H9 (cell line): ENCODE results near the gene ZNF362. TPM values are rescaled to one million over a fixed set of nuclear protein-coding genes. Genes with fewer than 3 reads are reported as not detected.

Experiments
- DNase-seq: peaks from one replicate; pipeline ENCODE4 v3.0.0-alpha.2; 2017
- H2AFZ ChIP-seq: one replicate; pipeline ENCODE4 v1.6.1; 2013; ENCODE audit warnings: mild to moderate bottlenecking, low read length, control low read depth, moderate library complexity
- H2AK5ac ChIP-seq: 2 replicates; pipeline ENCODE4 v1.6.1; 2013; ENCODE audit warnings: low read length, control low read depth, mixed read lengths; ENCODE audit not compliant: insufficient read length
- H2BK120ac ChIP-seq: one replicate; pipeline ENCODE4 v1.6.1; 2013; ENCODE audit warnings: low read depth, mild to moderate bottlenecking, low read length, control low read depth, inconsistent platforms; ENCODE audit not compliant: poor library complexity, severe bottlenecking
- H2BK12ac ChIP-seq: 2 replicates; pipeline ENCODE4 v1.6.1; 2013; ENCODE audit warnings: low read length, control low read depth, mixed read lengths, low read depth; ENCODE audit not compliant: insufficient read length
- H2BK15ac ChIP-seq: 2 replicates; pipeline ENCODE4 v1.6.1; 2013; ENCODE audit warnings: low read depth, low read length, control low read depth
- H2BK20ac ChIP-seq: one replicate; pipeline ENCODE4 v1.6.1; 2013; ENCODE audit warnings: low read depth, mild to moderate bottlenecking, low read length, control low read depth, inconsistent platforms; ENCODE audit not compliant: poor library complexity, severe bottlenecking
- H2BK5ac ChIP-seq: 2 replicates; pipeline ENCODE4 v1.6.1; 2013; ENCODE audit warnings: low read length, control low read depth, mixed read lengths; ENCODE audit not compliant: insufficient read length
- H3K14ac ChIP-seq: 2 replicates; pipeline ENCODE4 v1.6.1; 2013; ENCODE audit warnings: low read length, control low read depth; ENCODE audit not compliant: insufficient read depth
- H3K18ac ChIP-seq: 2 replicates; pipeline ENCODE4 v1.6.1; 2013; ENCODE audit warnings: low read depth, mild to moderate bottlenecking, mixed read lengths, low read length, control low read depth; ENCODE audit not compliant: insufficient read length
- H3K23ac ChIP-seq: 2 replicates; pipeline ENCODE4 v1.6.1; 2013; ENCODE audit warnings: low read length, control low read depth, mixed read lengths, low read depth; ENCODE audit not compliant: insufficient read length
- H3K23me2 ChIP-seq: 2 replicates; pipeline ENCODE4 v1.6.1; 2013; ENCODE audit warnings: low read depth, mild to moderate bottlenecking, mixed read lengths, low read length, control low read depth; ENCODE audit not compliant: insufficient read length, poor library complexity, severe bottlenecking
- H3K27ac ChIP-seq: 2 replicates; pipeline ENCODE4 v1.5.1; 2013; ENCODE audit warnings: low read length, control low read depth, mixed read lengths, low read depth; ENCODE audit not compliant: insufficient read length
- H3K27me3 ChIP-seq: 2 replicates; pipeline ENCODE4 v1.6.1; 2013; ENCODE audit warnings: low read length, control low read depth, inconsistent platforms; ENCODE audit not compliant: insufficient read depth
- H3K4ac ChIP-seq: 2 replicates; pipeline ENCODE4 v1.6.1; 2013; ENCODE audit warnings: low read depth, mild to moderate bottlenecking, control low read depth, inconsistent platforms, low read length, moderate library complexity
- H3K4me1 ChIP-seq: 2 replicates; pipeline ENCODE4 v1.6.1; 2013; ENCODE audit warnings: low read length, control low read depth, inconsistent platforms; ENCODE audit not compliant: insufficient read depth
- H3K4me2 ChIP-seq: 2 replicates; pipeline ENCODE4 v1.6.1; 2013; ENCODE audit warnings: low read length, control low read depth, mixed read lengths; ENCODE audit not compliant: insufficient read length, insufficient read depth
- H3K56ac ChIP-seq: 2 replicates; pipeline ENCODE4 v1.6.1; 2013; ENCODE audit warnings: low read depth, mild to moderate bottlenecking, mixed read lengths, low read length, control low read depth; ENCODE audit not compliant: insufficient read length
- H3K79me1 ChIP-seq: 2 replicates; pipeline ENCODE4 v1.6.1; 2013; ENCODE audit warnings: low read depth, mild to moderate bottlenecking, moderate library complexity, low read length, control low read depth, inconsistent platforms; ENCODE audit not compliant: insufficient read depth, poor library complexity, severe bottlenecking
- H3K79me2 ChIP-seq: 2 replicates; pipeline ENCODE4 v1.6.1; 2013; ENCODE audit warnings: low read length, control low read depth, inconsistent platforms; ENCODE audit not compliant: insufficient read depth
- H3K9ac ChIP-seq: 2 replicates; pipeline ENCODE4 v1.6.1; 2013; ENCODE audit warnings: low read length, control low read depth, mixed read lengths; ENCODE audit not compliant: insufficient read length; ENCODE audit errors: extremely low read depth
- H3K9me3 ChIP-seq: one replicate; pipeline ENCODE4 v1.6.1; 2013; ENCODE audit warnings: low read depth, low read length, inconsistent platforms; ENCODE audit not compliant: control insufficient read depth
- H3T11ph ChIP-seq: one replicate; pipeline ENCODE4 v1.6.1; 2013; ENCODE audit warnings: mild to moderate bottlenecking, low read length, control low read depth, inconsistent platforms
- H4K20me1 ChIP-seq: one replicate; pipeline ENCODE4 v1.6.1; 2013; ENCODE audit not compliant: control insufficient read depth, insufficient read length, insufficient read depth
- H4K5ac ChIP-seq: 2 replicates; pipeline ENCODE4 v1.6.1; 2013; ENCODE audit warnings: low read depth, mild to moderate bottlenecking, mixed read lengths, low read length, control low read depth; ENCODE audit not compliant: insufficient read length
- H4K8ac ChIP-seq: replicated peaks from 2 replicates; pipeline ENCODE4 v1.6.1; 2013; ENCODE audit warnings: low read length, control low read depth, mixed read lengths, low read depth; ENCODE audit not compliant: insufficient read length
- H4K91ac ChIP-seq: 2 replicates; pipeline ENCODE4 v1.6.1; 2013; ENCODE audit warnings: low read depth, mild to moderate bottlenecking, moderate library complexity, mixed read lengths, low read length, control low read depth; ENCODE audit not compliant: insufficient read length
- H3K27ac Mint-ChIP-seq, 3 experiments: 2 replicates in 2 of 3; 3 replicates in 1 of 3; pipeline ENCODE4 v1.8.0; 2020 to 2021; ENCODE audit warnings: mixed read lengths in 3 of 3, mild to moderate bottlenecking in 1 of 3, moderate library complexity in 1 of 3
- H3K27me3 Mint-ChIP-seq: 2 replicates; pipeline ENCODE4 v1.8.0; 2021; ENCODE audit warnings: low read depth, mild to moderate bottlenecking, moderate library complexity, mixed read lengths
- H3K36me3 Mint-ChIP-seq, 3 experiments: 2 replicates in 2 of 3; 3 replicates in 1 of 3; pipeline ENCODE4 v1.8.0; 2020 to 2021; ENCODE audit warnings: low read depth in 3 of 3, mixed read lengths in 3 of 3; ENCODE audit not compliant: insufficient read depth in 1 of 3
- H3K4me1 Mint-ChIP-seq, 2 experiments: 2 replicates each; pipeline ENCODE4 v1.8.0; 2020; ENCODE audit warnings: mixed read lengths in 2 of 2
- H3K4me3 Mint-ChIP-seq, 2 experiments: 2 replicates in 1 of 2; 3 replicates in 1 of 2; pipeline ENCODE4 v1.8.0; 2020 to 2021; ENCODE audit warnings: mild to moderate bottlenecking in 2 of 2, mixed read lengths in 2 of 2, moderate library complexity in 1 of 2
- H3K9me3 Mint-ChIP-seq, 2 experiments: 2 replicates in 1 of 2; 3 replicates in 1 of 2; pipeline ENCODE4 v1.8.0; 2020; ENCODE audit warnings: mild to moderate bottlenecking in 2 of 2, mixed read lengths in 2 of 2, moderate library complexity in 1 of 2
- CTCF ChIP-seq: fragments of 200-600 bp; sonication (generic); conservative IDR thresholded peaks from 3 replicates; pipeline ENCODE4 v1.8.0; 2021; ENCODE audit warnings: antibody characterized with exemption, mild to moderate bottlenecking
- WGBS: extraction: QIAGEN DNeasy Blood & Tissue Kit; methylation state at CpG from one replicate; pipeline ENCODE4 v1.1.7; 2013; ENCODE audit warnings: missing lambda C conversion rate, low lambda C conversion rate, mixed read lengths; ENCODE audit not compliant: insufficient read length; ENCODE audit errors: extremely low coverage; 5-methylcytosine and 5-hydroxymethylcytosine counted together
- total RNA-seq: library from RNA; stranded (reverse); gene quantifications from 2 replicates; pipeline ENCODE4 v1.2.1, GENCODE V29; 2021

Gene ZNF362
- total RNA-seq, 1 experiment from 2014 or later: 18.7 TPM

GRCh38 chr1:33211972-33212371 lies 44.3 kb upstream of the ZNF362 start:
- Histone ChIP-seq H3K4me2 (no peak overlapping the region), H3K79me1 (no peaks in the 10 kb centered on the region), H3K56ac (no peak overlapping the region), H2BK120ac (no peak overlapping the region), H3K9ac (no peak overlapping the region), H4K5ac (no peak overlapping the region), H3K27me3 (no peaks in the 10 kb centered on the region), H4K20me1 (no peaks in the 10 kb centered on the region), H2AFZ (no peak overlapping the region), H3T11ph (no peak overlapping the region), H3K14ac (no peak overlapping the region), H3K27ac (no peak overlapping the region), H2BK5ac (no peak overlapping the region), H2BK15ac (no peak overlapping the region), H4K91ac (no peak overlapping the region), H3K23ac (no peak overlapping the region), H3K9me3 (no peaks in the 10 kb centered on the region), H3K18ac (no peak overlapping the region), H3K4ac (no peak overlapping the region), H2BK20ac (no peak overlapping the region), H3K79me2 (no peaks in the 10 kb centered on the region), H4K8ac (no peak overlapping the region), H2BK12ac (no peak overlapping the region), H3K23me2 (no peaks in the 10 kb centered on the region), H2AK5ac (no peak overlapping the region), H3K4me1 (no peaks in the 10 kb centered on the region)
- no peak for DNase-seq
- no peak for TF ChIP-seq CTCF
- Mint-ChIP-seq H3K27ac (no peak overlapping the region), H3K36me3 (no peaks in the 10 kb centered on the region), H3K4me3 (no peak overlapping the region), H3K27me3 (peaks cover 39% of the 10 kb centered on the region), H3K9me3 (no peaks in the 10 kb centered on the region), H3K4me1 (no peaks in the 10 kb centered on the region)
- no CpG with 5 or more reads among the region's 3 CpGs for WGBS
